Nephron (organoid): ENCODE measurements around the gene SYT12.

Experiments used
- H3K27ac Mint-ChIP-seq, 3 experiments: 2 replicates each; pipeline ENCODE4 v1.8.0; 2020; ENCODE audit warnings: mixed read lengths in 3 of 3, mild to moderate bottlenecking in 2 of 3, moderate library complexity in 1 of 3
- H3K27me3 Mint-ChIP-seq: 2 replicates; pipeline ENCODE4 v1.8.0; 2021; ENCODE audit warnings: low read depth, mild to moderate bottlenecking, moderate library complexity, mixed read lengths
- H3K36me3 Mint-ChIP-seq: 2 replicates; pipeline ENCODE4 v1.8.0; 2020; ENCODE audit warnings: low read depth, mixed read lengths
- H3K4me1 Mint-ChIP-seq: 2 replicates; pipeline ENCODE4 v1.8.0; 2020; ENCODE audit warnings: mixed read lengths
- H3K4me3 Mint-ChIP-seq, 3 experiments: 2 replicates each; pipeline ENCODE4 v1.8.0; 2020; ENCODE audit warnings: mild to moderate bottlenecking in 3 of 3, mixed read lengths in 3 of 3, moderate library complexity in 2 of 3
- H3K9me3 Mint-ChIP-seq: 2 replicates; pipeline ENCODE4 v1.8.0; 2020; ENCODE audit warnings: mixed read lengths
- CTCF ChIP-seq, 3 experiments: fragments of 200-600 bp; sonication (generic); IDR thresholded peaks; one replicate each; pipeline ENCODE4 v1.5.0; 2021; ENCODE audit warnings: antibody characterized with exemption in 3 of 3; ENCODE audit not compliant: unreplicated experiment in 3 of 3

Gene SYT12

GRCh38 chr11:67029146-67029545, 6.2 kb downstream of the SYT12 start:
- no peaks in the 10 kb centered on the region for H3K9me3 Mint-ChIP-seq
- no peak for TF ChIP-seq CTCF (IDR thresholded peaks at IDR 0.05; ENCODE audit: unreplicated experiment in 3 of 3)
- peaks cover 12% of the 10 kb centered on the region for H3K4me1 Mint-ChIP-seq
- no peak overlapping the region for H3K4me3 Mint-ChIP-seq
- H3K27ac Mint-ChIP-seq, result no peak overlapping the region
- no peaks in the 10 kb centered on the region for H3K36me3 Mint-ChIP-seq
- peaks cover 48% of the 10 kb centered on the region for H3K27me3 Mint-ChIP-seq

GRCh38 chr11:67030976-67031375, 8.0 kb downstream of the SYT12 start:
- no peaks in the 10 kb centered on the region for H3K36me3 Mint-ChIP-seq
- no peak for TF ChIP-seq CTCF (IDR thresholded peaks at IDR 0.05; ENCODE audit: unreplicated experiment in 3 of 3)
- H3K4me3 Mint-ChIP-seq, result no peak overlapping the region
- peaks cover 32% of the 10 kb centered on the region for H3K27me3 Mint-ChIP-seq
- H3K4me1 Mint-ChIP-seq, result peaks cover 14% of the 10 kb centered on the region
- no peaks in the 10 kb centered on the region for H3K9me3 Mint-ChIP-seq
- H3K27ac Mint-ChIP-seq, result no peak overlapping the region

GRCh38 chr11:67031791-67032561, 9.0 kb downstream of the SYT12 start:
- peaks cover 24% of the 10 kb centered on the region for H3K27me3 Mint-ChIP-seq
- peaks cover 14% of the 10 kb centered on the region for H3K4me1 Mint-ChIP-seq
- H3K27ac Mint-ChIP-seq, result no peak overlapping the region
- no peaks in the 10 kb centered on the region for H3K9me3 Mint-ChIP-seq
- H3K36me3 Mint-ChIP-seq, result no peaks in the 10 kb centered on the region
- H3K4me3 Mint-ChIP-seq, result no peak overlapping the region
- no peak for TF ChIP-seq CTCF (IDR thresholded peaks at IDR 0.05; ENCODE audit: unreplicated experiment in 3 of 3)

- H3K4me3 Mint-ChIP-seq, result no peak overlapping the region
- no peaks in the 10 kb centered on the region for H3K9me3 Mint-ChIP-seq
- peaks cover 24% of the 10 kb centered on the region for H3K27me3 Mint-ChIP-seq
- no peak for TF ChIP-seq CTCF (IDR thresholded peaks at IDR 0.05; ENCODE audit: unreplicated experiment in 3 of 3)
- H3K27ac Mint-ChIP-seq, result no peak overlapping the region
- H3K36me3 Mint-ChIP-seq, result no peaks in the 10 kb centered on the region
- H3K4me1 Mint-ChIP-seq, result peaks cover 14% of the 10 kb centered on the region
These were observed 10.1 kb downstream of the SYT12 start for GRCh38 chr11:67032830-67033551.

- H3K27me3 Mint-ChIP-seq, result peaks cover 23% of the 10 kb centered on the region
- peak overlapping the region in 1 of 3 experiments; percentile 32 for H3K27ac Mint-ChIP-seq
- H3K4me1 Mint-ChIP-seq, result peaks cover 14% of the 10 kb centered on the region
- no peak overlapping the region for H3K4me3 Mint-ChIP-seq
- no peaks in the 10 kb centered on the region for H3K36me3 Mint-ChIP-seq
- no peaks in the 10 kb centered on the region for H3K9me3 Mint-ChIP-seq
- TF ChIP-seq CTCF (IDR thresholded peaks at IDR 0.05; ENCODE audit: unreplicated experiment in 3 of 3), result no peak
These were observed 10.8 kb downstream of the SYT12 start for GRCh38 chr11:67033661-67034166.
